Measurements from ENCODE around the gene SMURF2.

DNA sequence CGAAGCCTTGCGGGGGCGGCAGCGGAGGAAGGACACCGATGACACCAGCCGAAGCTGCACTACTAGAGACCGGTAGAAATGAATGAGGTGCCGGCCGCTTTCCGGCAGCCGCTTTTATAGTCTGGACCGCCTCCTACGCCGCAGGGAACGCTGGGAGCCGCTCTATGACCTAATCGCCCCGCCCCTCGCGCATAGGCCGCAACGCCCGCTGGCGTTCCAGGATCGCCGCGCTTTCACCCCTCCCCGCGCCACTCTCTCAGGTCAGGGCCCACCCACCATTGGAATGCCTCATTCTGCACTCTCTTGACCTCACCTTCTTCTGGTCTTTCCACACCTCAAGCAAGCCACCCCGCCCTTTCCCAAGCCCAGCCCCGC lies 155.9 kb downstream of the SMURF2 start, which contains the start of gene DDX5:
- peak; percentile 100 for TF ChIP-seq POLR2A (IDR thresholded peaks at IDR 0.05; ENCODE audit: low read length)
- TF ChIP-seq RAD21 (conservative IDR thresholded peaks at IDR 0.05 in 1 of 2, IDR thresholded peaks at IDR 0.05 in 1 of 2), result no peak
- no peak for TF ChIP-seq CTCF (IDR thresholded peaks at IDR 0.05)
- TF ChIP-seq, protein P1, sequence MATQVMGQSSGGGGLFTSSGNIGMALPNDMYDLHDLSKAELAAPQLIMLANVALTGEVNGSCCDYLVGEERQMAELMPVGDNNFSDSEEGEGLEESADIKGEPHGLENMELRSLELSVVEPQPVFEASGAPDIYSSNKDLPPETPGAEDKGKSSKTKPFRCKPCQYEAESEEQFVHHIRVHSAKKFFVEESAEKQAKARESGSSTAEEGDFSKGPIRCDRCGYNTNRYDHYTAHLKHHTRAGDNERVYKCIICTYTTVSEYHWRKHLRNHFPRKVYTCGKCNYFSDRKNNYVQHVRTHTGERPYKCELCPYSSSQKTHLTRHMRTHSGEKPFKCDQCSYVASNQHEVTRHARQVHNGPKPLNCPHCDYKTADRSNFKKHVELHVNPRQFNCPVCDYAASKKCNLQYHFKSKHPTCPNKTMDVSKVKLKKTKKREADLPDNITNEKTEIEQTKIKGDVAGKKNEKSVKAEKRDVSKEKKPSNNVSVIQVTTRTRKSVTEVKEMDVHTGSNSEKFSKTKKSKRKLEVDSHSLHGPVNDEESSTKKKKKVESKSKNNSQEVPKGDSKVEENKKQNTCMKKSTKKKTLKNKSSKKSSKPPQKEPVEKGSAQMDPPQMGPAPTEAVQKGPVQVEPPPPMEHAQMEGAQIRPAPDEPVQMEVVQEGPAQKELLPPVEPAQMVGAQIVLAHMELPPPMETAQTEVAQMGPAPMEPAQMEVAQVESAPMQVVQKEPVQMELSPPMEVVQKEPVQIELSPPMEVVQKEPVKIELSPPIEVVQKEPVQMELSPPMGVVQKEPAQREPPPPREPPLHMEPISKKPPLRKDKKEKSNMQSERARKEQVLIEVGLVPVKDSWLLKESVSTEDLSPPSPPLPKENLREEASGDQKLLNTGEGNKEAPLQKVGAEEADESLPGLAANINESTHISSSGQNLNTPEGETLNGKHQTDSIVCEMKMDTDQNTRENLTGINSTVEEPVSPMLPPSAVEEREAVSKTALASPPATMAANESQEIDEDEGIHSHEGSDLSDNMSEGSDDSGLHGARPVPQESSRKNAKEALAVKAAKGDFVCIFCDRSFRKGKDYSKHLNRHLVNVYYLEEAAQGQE (IDR thresholded peaks at IDR 0.05), result 0 out of 2 replicates have a peak, but pooled peaks have one; percentile 18
- TF ChIP-seq EHMT2 (IDR thresholded peaks at IDR 0.05; ENCODE audit: low read depth), result no peak
- no peak for TF ChIP-seq EP300 (IDR thresholded peaks at IDR 0.05)
- TF ChIP-seq MAX (IDR thresholded peaks at IDR 0.05), result no peak
- TF ChIP-seq CBX2 (IDR thresholded peaks at IDR 0.05; ENCODE audit: borderline replicate concordance, low read depth), result no peak
